ENCODE results near the gene NFIL3.

The NFIL3 gene

GRCh38 chr9:91421971-91422757 lies 1.5 kb downstream of the NFIL3 start:
- no peak for DNase-seq

DNA sequence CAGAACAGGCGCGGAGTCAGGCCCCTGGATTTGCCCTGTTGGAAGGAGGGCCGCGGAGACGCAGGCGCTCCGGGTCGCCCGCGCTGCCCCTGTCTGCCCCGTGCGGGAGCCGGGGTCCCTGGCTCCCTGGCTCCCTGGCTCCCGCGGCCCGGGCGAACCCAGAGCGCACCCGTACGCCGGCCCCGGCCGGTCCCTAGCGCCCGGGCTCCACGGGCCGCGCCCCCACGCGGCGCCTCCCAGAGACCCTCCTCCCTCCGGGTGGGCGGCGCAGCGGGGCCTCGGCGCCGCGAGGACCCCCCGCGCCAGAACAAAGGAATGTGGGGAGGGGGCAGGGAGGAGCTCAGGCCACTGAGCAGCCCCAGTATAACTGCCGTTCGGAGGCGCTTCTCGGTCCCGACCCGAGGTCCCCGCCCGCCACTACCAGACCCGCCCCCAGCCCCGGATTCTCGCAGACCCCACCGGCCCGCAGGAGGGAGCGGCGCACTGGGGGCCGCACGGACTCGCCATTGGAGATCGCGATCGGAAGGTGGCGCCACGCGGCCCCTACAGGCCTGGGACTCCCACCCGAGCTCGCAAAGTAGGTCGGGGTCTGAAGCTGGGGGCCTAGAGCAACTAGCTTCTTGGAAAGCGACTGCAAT lies 2.4 kb downstream of the NFIL3 start:
- peak; percentile 4 for DNase-seq

GRCh38 chr9:91420501-91421127 lies 3.0 kb downstream of the NFIL3 start:
- DNase-seq, result no peak

DNA sequence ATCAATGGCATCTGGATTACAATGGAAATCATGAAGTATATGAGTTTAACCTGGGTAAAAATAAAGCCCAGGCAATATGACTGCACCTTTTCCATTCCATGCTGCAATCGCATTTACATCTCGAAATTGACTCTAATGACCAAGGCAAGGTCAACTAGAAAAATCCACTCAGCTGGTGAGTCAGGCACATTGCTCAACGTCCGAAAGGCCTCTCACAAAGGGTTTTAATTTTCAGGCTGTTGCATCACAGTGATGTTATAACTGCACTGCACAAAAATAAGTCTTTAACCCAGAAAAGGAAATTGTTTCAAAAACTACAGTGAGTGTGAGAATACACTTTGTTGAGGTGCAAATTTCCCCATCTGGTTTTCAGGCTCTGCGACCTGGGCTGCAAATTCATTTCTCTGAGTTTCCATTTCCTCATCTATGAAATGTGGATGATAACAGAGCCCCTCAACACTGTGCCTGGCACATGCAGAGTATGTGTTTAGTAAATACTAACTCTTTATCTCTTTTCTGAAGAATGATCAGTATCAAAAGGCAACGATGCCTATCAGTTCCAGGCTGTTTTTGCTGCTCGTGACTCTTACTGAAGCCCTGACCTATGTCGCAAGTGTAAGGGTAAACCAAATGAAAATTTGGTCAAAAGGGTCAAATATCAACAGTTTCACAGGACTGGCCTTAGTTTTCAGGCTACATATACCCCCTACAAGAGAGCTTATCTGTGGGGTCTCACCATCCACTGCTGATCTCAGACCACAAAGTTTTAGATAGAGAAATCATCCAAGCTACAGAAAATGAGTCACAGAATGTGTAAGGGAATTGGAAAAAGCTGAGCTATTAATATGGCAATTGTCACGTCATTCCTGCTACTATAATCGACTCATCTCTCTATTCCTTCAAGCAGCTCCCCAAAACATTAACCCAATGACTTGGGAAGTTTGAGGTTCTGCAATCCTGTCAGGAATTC lies 4.1 kb downstream of the NFIL3 start:
- DNase-seq, result no peak

DNA sequence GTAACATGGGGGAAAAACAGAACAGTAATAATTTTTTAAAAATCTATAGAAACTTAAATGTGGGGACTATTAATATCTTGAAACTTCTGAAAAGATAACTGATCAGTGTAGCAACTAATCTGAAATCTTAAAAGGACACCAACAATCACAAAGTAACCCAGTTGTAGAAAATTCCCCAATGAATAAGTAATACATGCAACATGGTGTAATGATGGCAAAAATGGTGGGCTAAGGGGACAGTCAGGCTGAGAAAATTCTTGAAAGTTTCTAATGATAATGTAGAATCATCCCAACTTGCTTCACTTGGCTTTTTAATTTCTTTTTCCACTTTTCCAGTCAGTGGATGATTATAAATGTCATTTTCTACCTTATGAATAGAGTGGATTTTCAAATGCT lies 5.4 kb downstream of the NFIL3 start:
- DNase-seq, result no peak

DNA sequence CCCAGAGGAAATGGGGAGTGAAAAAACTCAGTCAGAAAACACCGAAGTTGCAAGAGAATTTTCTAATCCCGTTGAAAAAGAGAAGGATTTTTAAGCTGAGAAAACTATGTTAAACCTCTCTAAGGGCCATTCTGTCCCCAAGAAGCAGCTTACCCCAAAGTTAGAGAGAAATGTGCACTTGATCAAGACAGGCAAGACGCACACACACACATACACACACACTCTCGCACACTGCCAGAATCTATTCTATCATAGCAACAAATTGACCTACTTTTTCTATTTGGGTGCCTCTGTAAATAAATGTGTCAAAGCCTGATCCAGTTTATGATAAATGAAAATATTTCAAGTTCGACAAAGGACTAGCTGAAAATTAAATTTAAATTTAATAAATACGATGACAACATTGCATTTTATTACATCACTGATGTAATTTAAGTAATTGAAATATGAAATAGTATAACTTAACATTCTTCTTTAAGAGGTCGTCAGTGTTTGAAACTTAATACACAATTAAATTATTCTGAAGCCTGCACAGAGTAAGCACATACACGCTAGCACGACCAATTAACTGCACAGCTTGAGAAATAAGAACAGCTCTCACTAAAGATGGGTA lies 5.9 kb downstream of the NFIL3 start:
- no peak for DNase-seq

GRCh38 chr9:91416096-91416712 lies 7.4 kb downstream of the NFIL3 start:
- DNase-seq, result no peak

- no peak for DNase-seq
Measured at GRCh38 chr9:91415290-91415689, 8.3 kb downstream of the NFIL3 start.

- no peak for DNase-seq
Measured at GRCh38 chr9:91412941-91413340, 10.7 kb downstream of the NFIL3 start.

DNA sequence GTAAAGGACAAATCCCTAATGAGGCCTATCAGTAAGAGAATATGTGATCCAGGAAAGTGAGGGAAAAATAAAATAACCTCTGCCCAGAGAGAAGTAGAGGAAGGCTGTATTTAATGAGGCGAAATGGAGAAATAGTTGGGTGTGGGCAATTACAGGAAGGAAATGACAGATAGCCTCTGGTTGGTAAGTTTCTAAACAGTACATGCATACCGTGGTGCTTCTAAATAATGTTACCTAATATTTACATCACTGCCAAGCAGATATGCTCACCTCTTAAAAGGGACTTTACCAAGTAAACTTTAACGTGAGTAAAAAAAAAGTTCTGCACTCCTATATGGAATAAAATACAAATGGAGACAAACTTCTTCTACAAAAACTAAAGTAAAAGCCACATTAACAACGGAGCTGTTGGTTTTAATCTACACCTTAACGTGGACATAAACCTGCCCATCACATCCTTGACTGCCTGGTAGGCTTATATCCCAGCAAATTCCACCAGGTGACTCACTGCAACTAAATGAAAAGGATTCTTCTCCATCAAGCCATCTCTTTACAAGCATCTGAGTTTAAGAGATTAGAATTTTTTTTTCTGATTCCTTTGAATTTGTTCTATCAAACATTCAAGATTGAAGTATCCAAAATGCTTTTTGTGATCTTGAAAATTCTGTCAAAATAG lies 12.4 kb downstream of the NFIL3 start:
- DNase-seq, result no peak

DNA sequence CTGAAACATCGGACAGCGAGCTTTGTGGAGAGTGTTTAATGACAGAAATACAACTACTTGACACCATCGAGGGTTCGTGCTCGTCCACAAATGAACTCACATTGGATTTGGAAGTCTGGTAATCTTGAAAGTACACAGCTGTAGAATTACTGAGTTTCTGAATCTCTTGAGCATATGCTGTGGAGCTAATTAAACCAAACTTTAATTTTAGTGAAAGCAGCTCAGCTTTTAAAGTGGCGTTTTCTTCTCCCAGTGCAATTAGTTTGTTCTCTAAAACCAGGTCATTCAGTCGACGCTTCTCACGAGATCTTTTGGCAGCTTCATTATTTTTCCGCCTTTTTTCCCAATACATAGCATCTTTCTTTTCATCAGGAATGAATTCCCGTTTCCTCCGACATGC lies 13.5 kb downstream of the NFIL3 start:
- DNase-seq, result no peak

GRCh38 chr9:91408475-91408874 lies 15.2 kb downstream of the NFIL3 start:
- DNase-seq, result no peak

GRCh38 chr9:91407580-91408318 lies 15.9 kb downstream of the NFIL3 start:
- no peak for DNase-seq

DNA sequence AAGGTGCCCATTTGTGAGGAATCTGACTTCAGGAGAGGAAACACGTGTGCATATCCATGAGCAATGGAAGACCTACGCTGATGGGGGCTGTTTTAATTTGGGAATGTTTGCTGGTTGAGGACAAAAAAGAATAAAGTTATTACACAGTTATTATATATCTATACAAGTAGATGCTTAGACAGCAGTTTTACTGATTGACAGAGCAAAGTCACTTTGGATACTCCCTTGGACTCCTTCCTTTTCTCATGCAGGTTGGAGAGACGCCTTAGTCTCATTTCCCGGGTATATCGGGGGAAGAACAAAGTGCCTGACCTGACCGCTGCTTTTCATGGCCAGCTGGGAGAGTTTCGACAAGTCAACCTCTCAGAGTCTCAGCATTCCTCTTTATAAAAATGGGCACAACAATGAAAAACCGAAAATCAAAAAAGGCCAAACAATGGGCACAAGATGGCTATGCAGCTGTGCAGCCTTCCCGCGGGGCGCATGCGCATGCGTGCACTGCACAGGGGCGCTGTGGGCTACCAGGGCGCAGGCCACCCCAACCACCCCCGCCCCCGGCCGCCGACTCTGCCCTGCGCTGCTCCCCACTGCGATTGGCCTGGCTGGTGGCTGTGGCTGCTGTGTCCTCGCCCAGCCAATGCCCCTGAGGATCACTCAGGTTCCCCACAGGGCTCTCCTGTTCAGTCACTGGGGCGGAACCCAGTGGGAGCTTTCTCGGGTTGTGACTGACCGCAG lies 18.1 kb downstream of the NFIL3 start:
- DNase-seq, result no peak

DNA sequence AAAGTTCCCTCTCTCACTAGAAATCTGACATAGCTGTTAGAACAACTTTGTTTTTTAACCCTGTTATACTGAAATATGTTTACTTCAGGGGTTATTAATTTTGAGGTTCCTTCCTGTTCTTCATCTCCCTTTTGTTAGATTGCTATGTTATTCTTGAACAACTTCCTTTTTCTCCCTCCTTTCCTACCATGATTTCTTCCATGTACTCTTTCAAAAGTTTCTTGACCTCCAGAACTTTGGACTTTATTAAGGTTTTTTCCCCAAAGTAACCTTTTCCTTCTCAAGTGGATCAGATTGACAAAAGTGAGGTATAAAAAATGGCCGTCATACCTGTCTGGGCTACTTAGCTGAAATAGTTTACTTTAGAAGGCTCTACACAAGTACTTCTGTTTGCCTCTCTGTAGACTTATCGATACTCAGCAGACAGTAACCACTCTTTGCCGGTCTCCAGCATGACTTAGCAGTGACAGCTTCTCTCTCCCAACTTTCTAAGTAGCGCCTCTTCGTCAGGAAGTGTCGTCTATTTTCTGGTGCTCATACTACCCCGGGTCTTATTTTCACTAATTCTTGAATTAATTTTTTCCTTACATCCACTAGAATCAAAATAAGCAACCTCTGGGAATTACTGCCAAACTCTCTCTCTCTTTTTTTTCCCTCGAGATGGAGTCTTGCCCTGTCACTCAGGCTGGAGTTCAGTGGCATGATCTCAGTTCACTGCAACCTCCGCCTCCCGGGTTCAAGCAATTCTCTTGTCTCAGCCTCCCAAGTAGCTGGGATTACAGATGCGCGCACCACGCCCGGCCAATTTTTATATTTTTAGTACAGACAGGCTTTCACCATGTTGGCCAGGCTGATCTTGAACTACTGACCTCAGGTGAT lies 19.7 kb downstream of the NFIL3 start:
- no peak for DNase-seq

DNA sequence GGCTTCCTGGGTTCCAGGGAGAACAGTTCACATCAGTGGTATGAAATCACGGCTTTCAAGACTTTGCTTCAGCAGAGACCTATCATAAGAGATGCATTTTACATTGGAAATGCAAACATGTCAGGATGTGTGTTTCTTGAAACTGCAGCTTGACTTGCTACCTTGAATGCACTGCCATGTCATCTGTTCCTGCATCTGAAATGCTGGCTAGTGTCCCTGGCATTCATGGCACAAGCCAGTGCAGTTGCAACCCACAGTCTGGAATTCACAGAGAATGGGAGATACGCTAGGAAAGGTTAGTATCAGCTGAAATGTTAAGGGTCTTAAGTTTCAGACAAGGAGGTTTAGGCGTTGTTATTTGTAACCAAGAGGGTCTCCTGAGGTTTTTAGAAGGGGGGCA lies 24.7 kb downstream of the NFIL3 start:
- DNase-seq, result no peak

DNA sequence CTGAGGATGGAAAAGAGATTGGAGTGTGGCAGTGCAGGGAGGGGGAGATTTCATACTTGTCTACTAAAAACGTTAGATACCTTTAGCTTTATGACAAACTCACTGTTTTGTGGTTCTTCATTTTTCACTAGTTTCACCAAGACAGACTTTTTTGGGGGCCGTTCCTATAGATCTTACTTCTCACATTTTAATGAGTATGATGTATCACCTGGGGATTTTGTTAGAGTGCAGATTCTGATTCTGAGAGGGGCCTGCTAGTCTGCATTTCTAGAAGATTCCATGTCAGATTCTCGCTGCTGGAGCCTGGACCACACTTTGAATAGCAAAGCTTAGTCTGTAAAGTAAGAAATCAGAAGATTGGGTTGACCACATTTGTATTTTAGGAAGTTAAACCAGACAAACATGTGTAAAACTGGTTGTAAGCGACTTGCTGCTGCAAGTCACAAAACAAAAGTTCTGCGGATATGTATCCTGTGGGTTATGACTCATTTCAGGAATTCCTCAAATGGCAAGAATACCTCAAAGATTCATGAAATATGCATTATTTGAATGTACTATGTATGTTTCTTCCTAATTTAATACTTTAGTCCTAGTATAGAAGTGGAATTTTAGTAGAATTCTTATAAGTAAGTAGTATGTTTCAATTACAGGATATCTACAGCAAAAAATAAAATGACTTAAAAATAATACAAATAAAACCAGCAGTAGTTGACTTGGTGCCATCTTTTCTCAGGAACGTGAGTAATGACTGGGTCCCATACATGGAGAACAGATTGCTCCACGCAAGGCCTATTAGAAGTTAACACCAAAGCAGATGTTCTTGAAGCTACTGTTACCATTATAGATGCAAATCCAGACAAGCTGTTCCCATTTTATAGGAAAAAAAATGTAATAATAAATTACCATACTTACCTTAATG lies 27.8 kb downstream of the NFIL3 start:
- no peak for DNase-seq

DNA sequence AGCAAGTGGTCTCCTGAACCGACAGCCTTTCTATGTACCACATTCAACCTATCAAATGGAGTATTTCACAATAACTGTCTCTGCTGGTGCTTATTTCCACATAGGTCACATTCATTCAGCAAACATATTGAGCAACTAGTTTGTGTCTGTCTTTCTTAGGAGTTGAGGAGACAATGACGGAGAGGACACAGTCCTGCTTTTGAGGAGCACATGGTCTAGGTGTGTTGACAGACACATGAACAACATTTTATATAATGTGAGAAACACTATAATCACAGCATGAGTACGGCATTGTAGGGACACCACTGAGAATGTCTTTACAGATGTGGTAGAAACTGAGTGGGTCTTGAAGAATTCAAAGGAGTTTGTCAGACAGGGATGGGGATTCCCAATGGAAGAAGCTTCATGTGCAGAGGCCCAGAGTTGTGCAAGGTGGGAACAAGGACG lies 28.5 kb downstream of the NFIL3 start:
- DNase-seq, result no peak
